Tibial nerve (tissue), 4 donors: ENCODE results near the gene VSX1. TPM values are rescaled to one million over a fixed set of nuclear protein-coding genes. Genes with fewer than 3 reads are reported as not detected.

Experiments
- DNase-seq, 2 donors: peaks; one replicate each; pipeline ENCODE4 v3.0.0-alpha.2; 2019; ENCODE audit warnings: low spot score in 2 of 2
- H3K27ac ChIP-seq, 4 donors: fragments of 200-600 bp; sonication (generic) in 3 of 4; one replicate each; pipeline ENCODE4 v1.5.1; 2017 to 2019; ENCODE audit warnings: mild to moderate bottlenecking in 1 of 4
- H3K27me3 ChIP-seq, 2 donors: fragments of 200-600 bp; sonication (generic) in 1 of 2; one replicate each; pipeline versions ENCODE4 v1.5.1 to v1.6.0; 2017 to 2019
- H3K36me3 ChIP-seq, 3 donors: fragments of 200-600 bp; sonication (generic); one replicate each; pipeline ENCODE4 v1.5.1; 2018 to 2019
- H3K4me1 ChIP-seq, 4 donors: fragments of 200-600 bp; sonication (generic) in 3 of 4; one replicate each; pipeline ENCODE4 v1.5.1; 2017 to 2019
- H3K4me3 ChIP-seq, 4 donors: fragments of 200-600 bp; sonication (generic) in 3 of 4; one replicate each; pipeline ENCODE4 v1.5.1; 2017 to 2019; ENCODE audit warnings: mild to moderate bottlenecking in 1 of 4, moderate library complexity in 1 of 4
- H3K9me3 ChIP-seq, 4 donors: fragments of 200-600 bp; sonication (generic) in 3 of 4; one replicate each; pipeline ENCODE4 v1.5.1; 2017 to 2019
- CTCF ChIP-seq, 5 experiments: fragments of 200-600 bp in 3 of 5; fragments of 450-650 bp in 2 of 5; sonication (generic) in 3 of 5; IDR thresholded peaks; one replicate each; pipeline ENCODE4 v1.5.1; 2016 to 2019; ENCODE audit warnings: antibody characterized with exemption in 5 of 5, mild to moderate bottlenecking in 3 of 5, moderate library complexity in 2 of 5
- EP300 ChIP-seq, 2 donors: sonication (generic); formaldehyde crosslinking; IDR thresholded peaks; one replicate each; pipeline ENCODE4 v1.6.1; 2017; ENCODE audit warnings: antibody characterized with exemption in 2 of 2, mild to moderate bottlenecking in 1 of 2
- POLR2A ChIP-seq, 2 donors: fragments of 450-650 bp; IDR thresholded peaks; one replicate each; pipeline ENCODE4 v1.6.1; 2017; ENCODE audit warnings: antibody characterized with exemption in 2 of 2, mild to moderate bottlenecking in 2 of 2, moderate library complexity in 2 of 2
- WGBS, 2 donors: methylation state at CpG; one replicate each; pipeline ENCODE4 v1.1.5; 2018; 5-methylcytosine and 5-hydroxymethylcytosine counted together
- total RNA-seq, 4 donors: library from RNA; depleted of rRNA; stranded (reverse); fragments of >200 nt; gene quantifications; one replicate each; pipeline ENCODE4 v1.1.0, GENCODE V29; 2016

VSX1 gene
- total RNA-seq, result not detected

GRCh38 chr20:25081730-25082497 lies at the start of gene VSX1:
VSX1 (minus strand) TSS chr20:25082141; CDS start chr20:25082096, 45 bp downstream.
- Histone ChIP-seq H3K4me1 (peaks cover 0 to 47% (median 16%) of the 10 kb centered on the region in 4 donors), H3K27me3 (peaks cover 0 to 99% of the 10 kb centered on the region in 2 donors)
- WGBS, 2 donors, result 5 to 9% methylated on average over 20 to 47 of the region's 67 CpGs

GRCh38 chr20:25129908-25130307 lies 48.0 kb upstream of the VSX1 start:
- H3K4me3 ChIP-seq, result no peak overlapping the region
- 73 to 96% methylated on average over 4 of the region's 7 CpGs for WGBS, 2 donors
- TF ChIP-seq EP300 (IDR thresholded peaks at IDR 0.05) (no peak), POLR2A (IDR thresholded peaks at IDR 0.05) (no peak), CTCF (IDR thresholded peaks at IDR 0.05) (no peak)
- no peak overlapping the region for H3K27ac ChIP-seq
- no peaks in the 10 kb centered on the region for H3K4me1 ChIP-seq
- no peak for DNase-seq
- no peaks in the 10 kb centered on the region for H3K27me3 ChIP-seq
- H3K9me3 ChIP-seq, result peaks cover 0 to 9% (median 0%) of the 10 kb centered on the region in 4 donors
- H3K36me3 ChIP-seq, result no peaks in the 10 kb centered on the region

More at GRCh38 chr20:25081730-25082497, at the start of gene VSX1:
- H3K9me3 ChIP-seq, result no peaks in the 10 kb centered on the region
- no peaks in the 10 kb centered on the region for H3K36me3 ChIP-seq
- no peak for DNase-seq
- H3K27ac ChIP-seq, result no peak within 1 kb of the TSS
- H3K4me3 ChIP-seq, result no peak within 1 kb of the TSS
- TF ChIP-seq POLR2A (IDR thresholded peaks at IDR 0.05), result no peak
- TF ChIP-seq CTCF (IDR thresholded peaks at IDR 0.05), result no peak
- TF ChIP-seq EP300 (IDR thresholded peaks at IDR 0.05), result no peak

- H3K36me3 ChIP-seq, result no peaks in the 10 kb centered on the region
- no peak overlapping the region for H3K27ac ChIP-seq
- no peaks in the 10 kb centered on the region for H3K27me3 ChIP-seq
- TF ChIP-seq EP300 (IDR thresholded peaks at IDR 0.05), result no peak
- no peak for TF ChIP-seq POLR2A (IDR thresholded peaks at IDR 0.05)
- no peak for TF ChIP-seq CTCF (IDR thresholded peaks at IDR 0.05)
- H3K4me1 ChIP-seq, result no peaks in the 10 kb centered on the region
- WGBS, 2 donors, result 83 to 90% methylated on average over 1 to 6 of the region's 6 CpGs
- no peak overlapping the region for H3K4me3 ChIP-seq
- DNase-seq, result no peak
- H3K9me3 ChIP-seq, result peaks cover 0 to 9% (median 0%) of the 10 kb centered on the region in 4 donors
Measured at GRCh38 chr20:25129428-25129827, 47.5 kb upstream of the VSX1 start.

- WGBS, 2 donors, result 85 to 90% methylated on average over 5 of the region's 5 CpGs
- H3K4me1 ChIP-seq, result no peaks in the 10 kb centered on the region
- peaks cover 0 to 9% (median 0%) of the 10 kb centered on the region in 4 donors for H3K9me3 ChIP-seq
Measured at GRCh38 chr20:25128649-25129048, 46.7 kb upstream of the VSX1 start.

More at GRCh38 chr20:25128649-25129048, 46.7 kb upstream of the VSX1 start:
- Histone ChIP-seq H3K27ac (no peak overlapping the region), H3K36me3 (no peaks in the 10 kb centered on the region), H3K27me3 (no peaks in the 10 kb centered on the region), H3K4me3 (no peak overlapping the region)
- no peak for TF ChIP-seq EP300 (IDR thresholded peaks at IDR 0.05)
- no peak for TF ChIP-seq CTCF (IDR thresholded peaks at IDR 0.05)
- TF ChIP-seq POLR2A (IDR thresholded peaks at IDR 0.05), result no peak
- DNase-seq, result no peak
